Fibroblast of skin of back (primary cell): ENCODE measurements around the gene CCDC40.
"Not testable (repeated sequence)": the region's sequence is repeated elsewhere in the genome, so short reads cannot be mapped to it uniquely, and the experiment has no call there.

Experiments used
- DNase-seq: peaks from one replicate; pipeline ENCODE4 v3.0.0-alpha.2; 2013

CCDC40 gene

DNA sequence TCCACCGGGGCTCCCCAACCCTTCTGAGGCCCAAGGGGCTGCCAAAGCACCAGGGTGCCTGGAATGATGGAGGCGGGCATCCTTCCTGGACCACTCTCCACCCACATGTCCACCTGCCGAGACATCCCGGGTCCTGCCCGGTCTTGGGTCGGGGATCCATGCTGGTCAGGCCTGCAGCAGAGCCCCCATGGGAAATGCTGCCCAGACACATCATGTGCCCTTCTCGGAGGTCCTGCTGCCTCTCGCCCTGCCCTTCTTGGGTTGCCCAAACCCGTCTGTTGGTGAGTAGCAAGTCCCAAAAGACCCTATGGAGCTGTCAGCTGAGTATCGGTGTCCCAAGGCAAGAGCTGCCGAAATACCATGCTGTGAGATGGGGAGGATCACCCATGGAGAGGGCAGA lies 50.2 kb downstream of the CCDC40 start:
- DNase-seq = no peak

DNA sequence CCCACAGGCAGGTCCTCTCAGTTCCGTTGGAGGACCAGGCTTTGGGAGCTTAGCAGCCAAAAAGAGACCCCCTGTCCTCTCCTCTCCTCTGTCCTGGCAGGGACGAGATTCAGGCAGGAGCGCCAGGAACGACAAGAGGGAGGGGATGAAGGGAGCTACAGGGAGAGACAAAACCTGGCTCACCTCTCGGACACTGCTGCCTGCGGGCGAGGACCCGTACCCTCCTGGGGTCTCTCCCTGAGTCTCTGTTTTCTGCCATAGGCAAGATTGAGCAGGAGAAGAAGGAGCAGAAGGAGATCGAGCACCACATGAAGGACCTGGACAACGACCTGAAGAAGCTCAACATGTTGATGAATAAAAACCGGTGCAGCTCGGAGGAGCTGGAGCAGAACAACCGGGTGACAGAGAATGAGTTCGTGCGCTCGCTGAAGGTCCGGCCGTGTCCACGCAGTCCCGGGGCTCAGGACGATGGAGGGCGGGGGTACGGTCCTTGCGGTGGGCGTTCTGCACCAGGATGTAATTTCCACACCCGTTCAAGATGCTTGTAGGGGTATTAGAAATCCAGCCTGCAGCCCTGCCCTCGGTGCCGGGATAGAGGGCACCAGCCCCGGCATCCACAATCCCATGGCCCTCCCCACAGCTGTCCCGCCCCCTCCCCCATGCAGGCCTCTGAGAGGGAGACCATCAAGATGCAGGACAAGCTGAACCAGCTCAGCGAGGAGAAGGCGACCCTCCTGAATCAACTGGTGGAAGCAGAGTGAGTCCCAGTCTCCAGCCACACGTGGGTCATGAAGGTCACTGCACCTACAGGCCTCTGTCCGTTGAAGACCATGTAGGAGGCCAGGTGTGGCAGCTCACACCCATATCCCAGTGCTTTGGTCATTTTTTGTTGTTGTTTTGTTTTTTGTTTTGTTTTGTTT lies 51.2 kb downstream of the CCDC40 start:
- DNase-seq = no peak

DNA sequence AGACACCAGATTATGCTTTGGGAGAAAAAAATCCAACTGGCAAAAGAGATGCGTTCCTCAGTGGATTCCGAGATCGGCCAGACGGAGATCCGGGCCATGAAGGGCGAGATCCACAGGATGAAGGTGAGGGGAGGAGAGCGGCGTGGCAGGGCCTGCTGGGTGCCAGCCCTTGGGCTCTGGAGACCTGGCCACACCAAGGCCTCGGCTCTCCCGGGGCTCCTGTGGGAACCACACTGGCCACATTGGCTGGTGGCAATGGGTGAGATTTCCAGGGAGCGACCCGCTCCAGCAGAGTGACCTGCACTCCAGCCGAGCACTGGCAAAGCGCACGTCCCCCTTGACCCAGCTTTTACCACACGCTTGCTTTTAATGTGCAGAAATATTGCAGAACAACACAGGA lies 53.3 kb downstream of the CCDC40 start:
- DNase-seq = no peak

DNA sequence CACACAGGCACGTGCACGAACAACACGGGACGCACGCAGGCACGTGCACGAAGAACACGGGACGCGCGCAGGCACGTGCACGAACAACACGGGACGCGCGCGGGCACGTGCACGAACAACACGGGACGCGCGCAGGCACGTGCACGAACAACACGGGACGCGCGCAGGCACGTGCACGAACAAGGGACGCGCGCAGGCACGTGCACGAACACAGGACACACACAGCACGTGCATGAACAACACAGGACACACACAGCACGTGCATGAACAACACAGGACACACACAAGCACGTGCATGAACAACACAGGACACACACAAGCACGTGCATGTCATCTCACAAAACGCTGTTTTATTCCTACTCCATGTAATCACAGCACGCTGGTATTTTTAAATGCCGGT lies 53.7 kb downstream of the CCDC40 start:
- DNase-seq = not testable (repeated sequence)

DNA sequence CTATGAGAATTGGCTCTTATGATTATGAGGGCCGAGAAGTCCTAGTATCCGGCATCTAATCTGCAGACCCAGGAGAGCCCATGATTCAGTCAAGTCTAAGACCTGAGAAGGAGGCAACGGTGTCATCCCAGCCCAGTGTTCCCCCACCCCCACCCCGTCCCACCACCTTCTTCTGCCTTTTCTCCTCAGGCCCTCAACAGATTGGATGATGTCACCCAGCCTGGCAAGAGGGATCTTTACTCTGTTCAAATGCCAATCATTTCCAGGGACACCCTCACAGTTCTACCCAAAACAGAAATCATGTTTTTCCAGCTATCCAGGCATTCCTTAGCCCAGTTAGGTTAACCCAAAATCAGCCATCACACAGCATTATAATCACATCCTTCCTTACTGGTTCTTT lies 54.9 kb downstream of the CCDC40 start:
- DNase-seq = no peak

DNA sequence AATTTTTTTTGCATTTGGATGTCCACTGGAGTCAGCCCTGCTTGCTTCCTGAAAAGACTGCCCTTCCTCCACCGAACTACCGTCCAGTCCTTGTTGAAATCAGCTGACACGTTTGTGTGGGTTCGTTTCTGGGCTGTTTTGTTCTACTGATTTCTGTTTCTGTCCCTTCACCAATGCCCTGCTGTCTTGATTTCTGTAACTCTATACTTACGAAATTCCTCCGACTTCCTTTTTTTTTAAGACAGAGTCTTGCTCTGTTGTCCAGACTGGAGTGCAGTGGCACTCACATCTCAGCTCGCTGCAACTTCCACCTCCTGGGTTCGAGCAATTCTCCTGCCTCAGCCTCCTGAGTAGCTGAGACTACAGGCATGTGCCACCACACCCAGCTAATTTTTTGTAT lies 56.5 kb downstream of the CCDC40 start:
- DNase-seq = no peak

DNA sequence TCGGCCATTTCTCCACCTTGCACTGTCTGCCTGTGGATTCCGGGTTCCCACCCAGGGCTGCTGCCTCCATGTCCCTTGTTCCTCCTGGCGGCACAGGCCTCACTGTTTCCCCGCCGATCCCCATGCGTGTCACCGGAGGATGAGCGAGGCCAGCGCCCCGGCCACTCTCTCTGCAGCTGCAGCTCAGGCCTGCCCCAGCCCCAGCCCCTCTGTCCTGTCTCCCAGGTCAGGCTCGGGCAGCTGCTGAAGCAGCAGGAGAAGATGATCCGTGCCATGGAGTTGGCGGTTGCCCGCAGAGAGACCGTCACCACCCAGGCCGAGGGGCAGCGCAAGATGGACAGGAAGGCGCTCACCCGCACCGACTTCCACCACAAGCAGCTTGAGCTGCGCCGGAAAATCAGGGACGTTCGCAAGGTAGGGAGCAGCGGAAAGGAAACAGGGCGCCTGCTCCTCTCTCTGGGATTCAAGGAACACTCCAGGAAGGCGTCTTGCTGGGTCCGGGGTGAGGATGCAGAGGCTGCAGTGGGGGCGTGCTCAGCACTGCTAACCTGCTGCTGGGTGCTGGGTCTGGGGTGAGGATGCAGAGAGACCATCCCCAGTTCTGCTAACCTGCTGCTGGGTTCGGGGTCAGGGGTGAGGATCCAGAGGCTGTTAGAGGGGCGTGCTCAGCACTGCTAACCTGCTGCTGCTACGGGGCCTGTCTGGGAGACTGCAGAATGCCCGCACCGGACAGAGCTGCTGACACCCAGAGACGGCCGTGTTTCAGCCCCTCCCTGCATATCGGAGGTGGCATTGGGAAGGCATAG lies 58.8 kb downstream of the CCDC40 start:
- no peak for DNase-seq

DNA sequence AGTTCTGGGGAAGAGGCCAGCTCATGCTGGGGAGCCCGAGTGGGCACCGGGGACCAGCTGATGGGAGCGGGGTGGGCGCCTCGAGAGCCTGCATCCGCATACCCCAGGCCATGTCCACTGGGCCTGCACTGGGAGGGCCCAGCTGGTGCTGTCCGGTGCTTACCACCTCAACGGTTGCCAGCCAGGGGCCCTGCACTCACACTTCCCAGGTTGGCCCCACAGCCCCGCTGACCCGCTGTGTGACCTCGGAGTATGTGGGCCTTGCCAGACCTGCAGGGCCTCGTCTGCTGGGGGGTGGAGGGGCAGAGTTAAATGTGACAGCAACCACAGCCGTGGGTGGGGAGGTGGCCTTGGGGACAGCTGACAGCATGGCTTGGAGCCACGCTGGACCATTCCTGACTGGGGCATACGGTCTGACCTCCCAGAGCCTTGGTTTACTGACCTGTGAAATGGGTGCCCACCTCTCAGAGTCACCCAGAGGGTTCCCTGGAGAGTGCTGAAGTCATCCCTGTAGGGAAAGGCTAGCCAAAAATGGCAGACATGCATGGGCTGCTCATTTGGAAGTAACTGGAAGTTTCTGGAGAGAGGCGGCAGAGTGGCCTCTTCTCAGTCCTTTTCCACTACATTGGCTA lies 59.5 kb downstream of the CCDC40 start:
- no peak for DNase-seq

DNA sequence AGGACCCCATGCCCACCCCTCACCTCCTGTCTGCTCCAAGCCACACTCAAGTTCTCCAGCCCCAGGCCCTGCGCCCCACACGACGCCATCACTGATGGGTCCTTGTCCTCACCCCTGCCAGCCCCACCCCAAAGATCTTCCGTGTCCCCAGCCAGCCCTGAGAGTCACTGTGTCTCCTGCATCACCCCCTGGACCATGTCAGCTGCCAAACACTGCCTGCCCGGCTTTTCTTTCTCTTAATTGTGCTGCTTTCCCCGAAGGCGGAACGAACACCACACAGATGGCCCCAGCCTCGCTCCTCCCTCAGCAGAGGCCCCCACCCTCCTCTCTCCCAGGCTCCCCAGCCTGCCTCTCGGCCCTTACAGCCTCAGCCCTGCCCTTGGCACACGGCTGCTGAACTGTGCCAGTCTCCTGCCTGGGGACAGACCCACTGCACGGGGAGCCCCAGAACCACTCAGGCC lies 60.1 kb downstream of the CCDC40 start:
- DNase-seq = no peak

DNA sequence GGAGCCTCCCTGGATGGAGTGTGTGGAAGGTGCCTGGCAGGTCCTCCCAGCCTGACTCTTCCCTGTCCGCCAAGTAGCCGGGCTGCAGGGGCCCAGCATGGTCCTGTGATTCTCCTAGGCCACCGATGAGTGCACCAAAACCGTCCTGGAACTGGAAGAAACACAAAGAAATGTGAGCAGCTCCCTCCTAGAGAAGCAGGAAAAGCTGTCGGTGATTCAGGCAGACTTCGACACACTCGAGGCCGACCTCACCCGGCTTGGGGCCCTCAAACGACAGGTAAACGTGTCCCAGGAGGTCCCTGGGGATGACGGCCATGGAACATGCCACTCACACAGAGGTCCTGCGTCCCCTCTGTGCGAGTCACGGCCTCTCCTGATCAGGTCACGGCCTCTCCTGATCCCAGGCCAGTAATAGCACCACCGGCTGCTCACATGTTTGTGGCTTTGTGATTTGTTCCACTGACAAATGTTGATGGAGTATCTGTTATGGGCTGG lies 60.7 kb downstream of the CCDC40 start:
- no peak for DNase-seq

DNA sequence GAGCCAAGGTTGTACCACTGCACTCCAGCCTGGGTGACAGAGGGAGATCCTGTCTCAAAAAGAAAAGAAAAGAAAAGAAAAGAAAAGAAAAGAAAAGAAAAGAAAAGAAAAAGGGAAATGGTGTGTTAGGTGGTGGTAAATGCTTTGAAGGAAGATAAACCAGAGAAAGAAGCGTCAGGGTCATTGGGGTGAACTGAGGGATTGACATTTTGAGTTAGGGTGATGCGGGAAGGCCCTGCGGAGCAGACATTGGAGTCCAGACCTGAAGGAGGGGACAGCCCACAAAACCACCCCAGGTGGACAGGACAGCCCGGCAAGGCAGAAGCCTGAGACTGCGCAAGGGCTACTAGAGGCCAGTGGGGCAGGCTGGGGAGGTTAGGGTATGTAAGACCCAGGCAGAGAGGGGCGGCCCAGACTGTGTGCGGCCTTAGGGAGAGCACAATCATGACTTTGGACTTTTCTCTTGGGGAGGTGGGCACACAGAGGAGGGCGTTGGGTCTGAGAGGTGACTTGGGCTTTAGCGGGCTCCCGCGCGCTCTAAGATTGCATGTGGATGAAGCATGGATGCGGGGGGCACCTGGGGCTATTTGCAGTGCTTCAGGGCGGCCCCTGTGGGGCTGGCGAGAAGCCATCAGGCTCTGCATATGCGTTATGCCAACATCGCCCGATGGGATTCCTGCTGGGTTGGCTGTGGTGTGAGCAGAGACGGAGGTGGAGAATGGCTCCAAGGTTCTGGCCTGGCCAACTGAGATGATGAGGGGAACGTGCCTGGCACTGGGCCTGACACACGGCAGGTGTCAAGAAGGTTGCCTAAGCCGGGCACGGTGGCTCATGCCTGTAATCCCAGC lies 61.6 kb downstream of the CCDC40 start:
- DNase-seq = no peak

DNA sequence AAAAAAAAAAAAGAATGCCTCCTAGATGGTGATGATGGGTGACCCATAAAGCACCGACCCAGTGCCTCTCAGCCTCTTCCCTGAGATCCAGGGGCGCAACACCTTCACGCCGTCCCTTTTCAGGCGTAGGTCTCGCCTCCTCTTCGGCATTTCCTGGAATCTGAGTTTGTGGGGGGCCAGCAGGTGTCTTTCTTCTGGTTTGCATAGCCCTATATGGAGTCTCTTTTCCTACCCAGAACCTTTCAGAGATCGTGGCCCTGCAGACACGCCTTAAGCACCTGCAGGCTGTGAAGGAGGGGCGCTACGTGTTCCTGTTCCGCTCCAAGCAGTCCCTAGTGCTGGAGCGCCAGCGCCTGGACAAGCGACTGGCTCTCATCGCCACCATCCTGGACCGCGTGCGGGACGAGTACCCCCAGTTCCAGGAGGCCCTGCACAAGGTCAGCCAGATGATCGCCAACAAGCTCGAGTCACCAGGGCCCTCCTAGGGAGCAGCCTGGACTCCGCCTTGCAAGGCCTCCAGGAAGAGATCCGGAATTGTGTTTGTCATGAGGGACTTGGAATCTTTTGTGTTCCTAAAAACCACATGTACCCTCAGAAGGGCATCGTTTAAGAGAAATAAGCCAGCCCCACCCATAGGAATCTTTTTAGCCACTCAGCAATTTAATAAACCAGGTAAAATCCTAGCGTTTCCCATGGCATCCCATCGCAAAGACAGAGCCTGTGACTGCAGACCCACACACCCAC lies 63.0 kb downstream of the CCDC40 start:
- no peak for DNase-seq

DNA sequence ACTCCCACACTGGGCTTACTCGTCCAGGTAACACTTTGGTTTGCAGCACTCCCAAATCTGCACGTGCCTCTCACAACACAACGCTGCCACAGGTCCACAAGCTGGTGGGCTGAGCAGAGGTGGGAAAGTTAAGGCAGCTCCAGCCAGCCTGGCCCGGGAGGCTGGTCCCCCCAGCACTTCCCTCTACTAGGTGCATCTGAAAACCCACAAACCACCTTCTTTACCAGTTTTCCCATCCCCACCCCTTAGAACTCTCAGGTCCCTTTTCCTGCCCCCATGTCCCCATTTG lies 63.5 kb downstream of the CCDC40 start:
- no peak for DNase-seq

DNA sequence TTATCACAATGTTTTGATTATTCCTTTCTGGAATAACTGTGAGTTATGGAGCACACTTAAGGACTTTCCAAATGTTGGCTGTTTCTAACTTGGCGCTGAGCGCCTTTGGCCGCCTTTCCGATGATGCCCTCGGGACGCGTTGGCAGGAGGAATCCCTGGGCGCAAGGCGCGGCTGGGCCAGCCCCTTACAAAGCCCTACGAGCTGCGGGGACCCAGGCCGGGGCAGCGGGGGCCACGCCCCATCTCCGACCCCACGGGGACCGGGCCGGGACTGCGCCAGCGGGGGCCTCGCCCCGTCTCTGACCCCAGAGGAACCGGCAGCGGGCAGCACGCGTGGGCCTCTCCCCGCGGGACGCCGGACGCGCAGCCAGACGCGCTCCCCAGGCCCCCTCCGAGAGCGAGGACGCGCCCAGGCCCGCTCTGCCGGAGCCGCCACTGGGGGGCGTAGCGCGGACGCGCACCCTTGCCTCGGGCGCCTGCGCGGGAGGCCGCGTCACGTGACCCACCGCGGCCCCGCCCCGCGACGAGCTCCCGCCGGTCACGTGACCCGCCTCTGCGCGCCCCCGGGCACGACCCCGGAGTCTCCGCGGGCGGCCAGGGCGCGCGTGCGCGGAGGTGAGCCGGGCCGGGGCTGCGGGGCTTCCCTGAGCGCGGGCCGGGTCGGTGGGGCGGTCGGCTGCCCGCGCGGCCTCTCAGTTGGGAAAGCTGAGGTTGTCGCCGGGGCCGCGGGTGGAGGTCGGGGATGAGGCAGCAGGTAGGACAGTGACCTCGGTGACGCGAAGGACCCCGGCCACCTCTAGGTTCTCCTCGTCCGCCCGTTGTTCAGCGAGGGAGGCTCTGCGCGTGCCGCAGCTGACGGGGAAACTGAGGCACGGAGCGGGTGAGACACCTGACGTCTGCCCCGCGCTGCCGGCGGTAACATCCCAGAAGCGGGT lies 64.8 kb downstream of the CCDC40 start, which contains the start of gene GAA:
GAA (plus strand) TSS at position 571 of the 935 bp plus-strand sequence. CDS start 3,006 bp downstream, outside the sequence.
- peak; percentile 80 for DNase-seq

DNA sequence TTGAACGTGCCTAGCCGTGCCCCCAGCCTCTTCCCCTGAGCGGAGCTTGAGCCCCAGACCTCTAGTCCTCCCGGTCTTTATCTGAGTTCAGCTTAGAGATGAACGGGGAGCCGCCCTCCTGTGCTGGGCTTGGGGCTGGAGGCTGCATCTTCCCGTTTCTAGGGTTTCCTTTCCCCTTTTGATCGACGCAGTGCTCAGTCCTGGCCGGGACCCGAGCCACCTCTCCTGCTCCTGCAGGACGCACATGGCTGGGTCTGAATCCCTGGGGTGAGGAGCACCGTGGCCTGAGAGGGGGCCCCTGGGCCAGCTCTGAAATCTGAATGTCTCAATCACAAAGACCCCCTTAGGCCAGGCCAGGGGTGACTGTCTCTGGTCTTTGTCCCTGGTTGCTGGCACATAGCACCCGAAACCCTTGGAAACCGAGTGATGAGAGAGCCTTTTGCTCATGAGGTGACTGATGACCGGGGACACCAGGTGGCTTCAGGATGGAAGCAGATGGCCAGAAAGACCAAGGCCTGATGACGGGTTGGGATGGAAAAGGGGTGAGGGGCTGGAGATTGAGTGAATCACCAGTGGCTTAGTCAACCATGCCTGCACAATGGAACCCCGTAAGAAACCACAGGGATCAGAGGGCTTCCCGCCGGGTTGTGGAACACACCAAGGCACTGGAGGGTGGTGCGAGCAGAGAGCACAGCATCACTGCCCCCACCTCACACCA lies 65.7 kb downstream of the CCDC40 start:
- DNase-seq = no peak

DNA sequence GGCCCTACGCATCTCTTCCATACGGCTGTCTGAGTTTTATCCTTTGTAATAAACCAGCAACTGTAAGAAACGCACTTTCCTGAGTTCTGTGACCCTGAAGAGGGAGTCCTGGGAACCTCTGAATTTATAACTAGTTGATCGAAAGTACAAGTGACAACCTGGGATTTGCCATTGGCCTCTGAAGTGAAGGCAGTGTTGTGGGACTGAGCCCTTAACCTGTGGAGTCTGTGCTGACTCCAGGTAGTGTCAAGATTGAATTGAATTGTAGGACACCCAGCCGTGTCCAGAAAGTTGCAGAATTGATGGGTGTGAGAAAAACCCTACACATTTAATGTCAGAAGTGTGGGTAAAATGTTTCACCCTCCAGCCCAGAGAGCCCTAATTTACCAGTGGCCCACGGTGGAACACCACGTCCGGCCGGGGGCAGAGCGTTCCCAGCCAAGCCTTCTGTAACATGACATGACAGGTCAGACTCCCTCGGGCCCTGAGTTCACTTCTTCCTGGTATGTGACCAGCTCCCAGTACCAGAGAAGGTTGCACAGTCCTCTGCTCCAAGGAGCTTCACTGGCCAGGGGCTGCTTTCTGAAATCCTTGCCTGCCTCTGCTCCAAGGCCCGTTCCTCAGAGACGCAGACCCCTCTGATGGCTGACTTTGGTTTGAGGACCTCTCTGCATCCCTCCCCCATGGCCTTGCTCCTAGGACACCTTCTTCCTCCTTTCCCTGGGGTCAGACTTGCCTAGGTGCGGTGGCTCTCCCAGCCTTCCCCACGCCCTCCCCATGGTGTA lies 66.4 kb downstream of the CCDC40 start:
- DNase-seq = no peak

DNA sequence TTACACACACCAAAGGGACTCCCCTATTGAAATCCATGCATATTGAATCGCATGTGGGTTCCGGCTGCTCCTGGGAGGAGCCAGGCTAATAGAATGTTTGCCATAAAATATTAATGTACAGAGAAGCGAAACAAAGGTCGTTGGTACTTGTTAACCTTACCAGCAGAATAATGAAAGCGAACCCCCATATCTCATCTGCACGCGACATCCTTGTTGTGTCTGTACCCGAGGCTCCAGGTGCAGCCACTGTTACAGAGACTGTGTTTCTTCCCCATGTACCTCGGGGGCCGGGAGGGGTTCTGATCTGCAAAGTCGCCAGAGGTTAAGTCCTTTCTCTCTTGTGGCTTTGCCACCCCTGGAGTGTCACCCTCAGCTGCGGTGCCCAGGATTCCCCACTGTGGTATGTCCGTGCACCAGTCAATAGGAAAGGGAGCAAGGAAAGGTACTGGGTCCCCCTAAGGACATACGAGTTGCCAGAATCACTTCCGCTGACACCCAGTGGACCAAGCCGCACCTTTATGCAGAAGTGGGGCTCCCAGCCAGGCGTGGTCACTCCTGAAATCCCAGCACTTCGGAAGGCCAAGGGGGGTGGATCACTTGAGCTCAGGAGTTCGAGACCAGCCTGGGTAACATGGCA lies 67.1 kb downstream of the CCDC40 start:
- DNase-seq = no peak

DNA sequence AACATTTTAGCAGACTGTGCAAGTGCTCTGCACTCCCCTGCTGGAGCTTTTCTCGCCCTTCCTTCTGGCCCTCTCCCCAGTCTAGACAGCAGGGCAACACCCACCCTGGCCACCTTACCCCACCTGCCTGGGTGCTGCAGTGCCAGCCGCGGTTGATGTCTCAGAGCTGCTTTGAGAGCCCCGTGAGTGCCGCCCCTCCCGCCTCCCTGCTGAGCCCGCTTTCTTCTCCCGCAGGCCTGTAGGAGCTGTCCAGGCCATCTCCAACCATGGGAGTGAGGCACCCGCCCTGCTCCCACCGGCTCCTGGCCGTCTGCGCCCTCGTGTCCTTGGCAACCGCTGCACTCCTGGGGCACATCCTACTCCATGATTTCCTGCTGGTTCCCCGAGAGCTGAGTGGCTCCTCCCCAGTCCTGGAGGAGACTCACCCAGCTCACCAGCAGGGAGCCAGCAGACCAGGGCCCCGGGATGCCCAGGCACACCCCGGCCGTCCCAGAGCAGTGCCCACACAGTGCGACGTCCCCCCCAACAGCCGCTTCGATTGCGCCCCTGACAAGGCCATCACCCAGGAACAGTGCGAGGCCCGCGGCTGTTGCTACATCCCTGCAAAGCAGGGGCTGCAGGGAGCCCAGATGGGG lies 68.0 kb downstream of the CCDC40 start:
- DNase-seq = peak; percentile 17
